ENCODE measurements around the gene OLFM2. TPM values are rescaled to one million over a fixed set of nuclear protein-coding genes. Genes with fewer than 3 reads are reported as not detected.

The OLFM2 gene
- total and polyA plus RNA-seq, 9 of the 15 experiments (the other 6 are each of a cell fraction or from before 2014, with no cell fraction given): 0.10 to 0.33 (median 0.23) TPM; not detected in 4

GRCh38 chr19:9945319-9945966, 9.1 kb upstream of the OLFM2 start (continued):
- TF ChIP-seq, protein P1, sequence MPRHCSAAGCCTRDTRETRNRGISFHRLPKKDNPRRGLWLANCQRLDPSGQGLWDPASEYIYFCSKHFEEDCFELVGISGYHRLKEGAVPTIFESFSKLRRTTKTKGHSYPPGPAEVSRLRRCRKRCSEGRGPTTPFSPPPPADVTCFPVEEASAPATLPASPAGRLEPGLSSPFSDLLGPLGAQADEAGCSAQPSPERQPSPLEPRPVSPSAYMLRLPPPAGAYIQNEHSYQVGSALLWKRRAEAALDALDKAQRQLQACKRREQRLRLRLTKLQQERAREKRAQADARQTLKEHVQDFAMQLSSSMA (CRISPR knock-in tag; IDR thresholded peaks at IDR 0.05): no peak
- TF ChIP-seq, protein P2, sequence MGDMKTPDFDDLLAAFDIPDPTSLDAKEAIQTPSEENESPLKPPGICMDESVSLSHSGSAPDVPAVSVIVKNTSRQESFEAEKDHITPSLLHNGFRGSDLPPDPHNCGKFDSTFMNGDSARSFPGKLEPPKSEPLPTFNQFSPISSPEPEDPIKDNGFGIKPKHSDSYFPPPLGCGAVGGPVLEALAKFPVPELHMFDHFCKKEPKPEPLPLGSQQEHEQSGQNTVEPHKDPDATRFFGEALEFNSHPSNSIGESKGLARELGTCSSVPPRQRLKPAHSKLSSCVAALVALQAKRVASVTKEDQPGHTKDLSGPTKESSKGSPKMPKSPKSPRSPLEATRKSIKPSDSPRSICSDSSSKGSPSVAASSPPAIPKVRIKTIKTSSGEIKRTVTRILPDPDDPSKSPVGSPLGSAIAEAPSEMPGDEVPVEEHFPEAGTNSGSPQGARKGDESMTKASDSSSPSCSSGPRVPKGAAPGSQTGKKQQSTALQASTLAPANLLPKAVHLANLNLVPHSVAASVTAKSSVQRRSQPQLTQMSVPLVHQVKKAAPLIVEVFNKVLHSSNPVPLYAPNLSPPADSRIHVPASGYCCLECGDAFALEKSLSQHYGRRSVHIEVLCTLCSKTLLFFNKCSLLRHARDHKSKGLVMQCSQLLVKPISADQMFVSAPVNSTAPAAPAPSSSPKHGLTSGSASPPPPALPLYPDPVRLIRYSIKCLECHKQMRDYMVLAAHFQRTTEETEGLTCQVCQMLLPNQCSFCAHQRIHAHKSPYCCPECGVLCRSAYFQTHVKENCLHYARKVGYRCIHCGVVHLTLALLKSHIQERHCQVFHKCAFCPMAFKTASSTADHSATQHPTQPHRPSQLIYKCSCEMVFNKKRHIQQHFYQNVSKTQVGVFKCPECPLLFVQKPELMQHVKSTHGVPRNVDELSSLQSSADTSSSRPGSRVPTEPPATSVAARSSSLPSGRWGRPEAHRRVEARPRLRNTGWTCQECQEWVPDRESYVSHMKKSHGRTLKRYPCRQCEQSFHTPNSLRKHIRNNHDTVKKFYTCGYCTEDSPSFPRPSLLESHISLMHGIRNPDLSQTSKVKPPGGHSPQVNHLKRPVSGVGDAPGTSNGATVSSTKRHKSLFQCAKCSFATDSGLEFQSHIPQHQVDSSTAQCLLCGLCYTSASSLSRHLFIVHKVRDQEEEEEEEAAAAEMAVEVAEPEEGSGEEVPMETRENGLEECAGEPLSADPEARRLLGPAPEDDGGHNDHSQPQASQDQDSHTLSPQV (IDR thresholded peaks at IDR 0.05): peak; percentile 81
- no peak for TF ChIP-seq NFE2L1 (tag; IDR thresholded peaks at IDR 0.05; ENCODE audit: borderline replicate concordance, low read depth)
- TF ChIP-seq POLR2AphosphoS5 (IDR thresholded peaks at IDR 0.05; ENCODE audit: control insufficient read depth, insufficient read depth, low read depth, low read length): no peak
- no peak for TF ChIP-seq JUNB (CRISPR knock-in tag; conservative IDR thresholded peaks at IDR 0.05)
- TF ChIP-seq RB1 (IDR thresholded peaks at IDR 0.05; ENCODE audit: low read depth): no peak
- TF ChIP-seq, protein P3, sequence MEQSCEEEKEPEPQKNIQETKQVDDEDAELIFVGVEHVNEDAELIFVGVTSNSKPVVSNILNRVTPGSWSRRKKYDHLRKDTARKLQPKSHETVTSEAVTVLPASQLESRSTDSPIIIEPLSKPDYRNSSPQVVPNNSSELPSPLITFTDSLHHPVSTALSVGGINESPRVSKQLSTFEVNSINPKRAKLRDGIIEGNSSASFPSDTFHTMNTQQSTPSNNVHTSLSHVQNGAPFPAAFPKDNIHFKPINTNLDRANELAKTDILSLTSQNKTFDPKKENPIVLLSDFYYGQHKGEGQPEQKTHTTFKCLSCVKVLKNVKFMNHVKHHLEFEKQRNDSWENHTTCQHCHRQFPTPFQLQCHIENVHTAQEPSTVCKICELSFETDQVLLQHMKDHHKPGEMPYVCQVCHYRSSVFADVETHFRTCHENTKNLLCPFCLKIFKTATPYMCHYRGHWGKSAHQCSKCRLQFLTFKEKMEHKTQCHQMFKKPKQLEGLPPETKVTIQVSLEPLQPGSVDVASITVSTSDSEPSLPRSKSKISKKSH (CRISPR knock-in tag; IDR thresholded peaks at IDR 0.05): no peak
- TF ChIP-seq ZNF507 (tag; conservative IDR thresholded peaks at IDR 0.05): no peak
- TF ChIP-seq MITF (IDR thresholded peaks at IDR 0.05): no peak
- no peak for TF ChIP-seq SP1 (CRISPR knock-in tag; IDR thresholded peaks at IDR 0.05)
